GM19193 (cell line): ENCODE measurements around the gene LRFN4.

Source experiments
- POLR2A ChIP-seq: IDR thresholded peaks from 4 replicates; pipeline ENCODE4 v1.6.1; 2011; ENCODE audit not compliant: insufficient read depth, insufficient read length; ENCODE audit errors: extremely low read depth

The LRFN4 gene

GRCh38 chr11:66882561-66883015, 25.7 kb downstream of the LRFN4 start:
- no peak for TF ChIP-seq POLR2A

GRCh38 chr11:66883016-66883965, 26.4 kb downstream of the LRFN4 start:
- TF ChIP-seq POLR2A, result no peak

- no peak for TF ChIP-seq POLR2A
Measured at GRCh38 chr11:66884443-66884842, 27.6 kb downstream of the LRFN4 start.

GRCh38 chr11:66885469-66885868, 28.6 kb downstream of the LRFN4 start:
- TF ChIP-seq POLR2A, result no peak

GRCh38 chr11:66885950-66886440, 29.1 kb downstream of the LRFN4 start:
- TF ChIP-seq POLR2A, result no peak

GRCh38 chr11:66886671-66887221, 29.9 kb downstream of the LRFN4 start:
- TF ChIP-seq POLR2A, result no peak

GRCh38 chr11:66887526-66887925, 30.7 kb downstream of the LRFN4 start:
- no peak for TF ChIP-seq POLR2A

GRCh38 chr11:66888282-66888681, 31.4 kb downstream of the LRFN4 start:
- TF ChIP-seq POLR2A, result no peak

GRCh38 chr11:66889960-66890359, 33.1 kb downstream of the LRFN4 start:
- no peak for TF ChIP-seq POLR2A

- no peak for TF ChIP-seq POLR2A
Measured at GRCh38 chr11:66891851-66892660, 35.2 kb downstream of the LRFN4 start.

- no peak for TF ChIP-seq POLR2A
Measured at GRCh38 chr11:66892911-66893310, 36.0 kb downstream of the LRFN4 start.

- TF ChIP-seq POLR2A, result no peak
Measured at GRCh38 chr11:66894141-66894540, 37.3 kb downstream of the LRFN4 start.

GRCh38 chr11:66901964-66902390, 45.1 kb downstream of the LRFN4 start:
- TF ChIP-seq POLR2A, result no peak

- no peak for TF ChIP-seq POLR2A
Measured at GRCh38 chr11:66902486-66903177, 45.8 kb downstream of the LRFN4 start.
